ENCODE measurements around the gene ADGRB3. TPM values are rescaled to one million over a fixed set of nuclear protein-coding genes. Genes with fewer than 3 reads are reported as not detected.
"Not testable (repeated sequence)": the region's sequence is repeated elsewhere in the genome, so short reads cannot be mapped to it uniquely, and the experiment has no call there.

The ADGRB3 gene
- polyA plus RNA-seq, 3 donors: 0.04 to 0.23 (median 0.05) TPM

- H3K27me3 ChIP-seq (ENCODE audit: control insufficient read depth in 2 of 2, insufficient read depth in 2 of 2, low read length in 2 of 2); H3K4me1 Mint-ChIP-seq; H3K27me3 Mint-ChIP-seq (ENCODE audit: low read depth in 3 of 3); H3K79me2 ChIP-seq (ENCODE audit: insufficient read depth, low read length); H3K4me2 ChIP-seq (replicated peaks; ENCODE audit: extremely low read depth, low read length, poor library complexity, severe bottlenecking); H3K36me3 ChIP-seq (replicated peaks in 1 of 2; ENCODE audit: control insufficient read depth in 1 of 2, insufficient read depth in 2 of 2, low read length in 2 of 2); intact Hi-C loops (cut with micrococcal nuclease); H3K36me3 Mint-ChIP-seq; H4K20me1 ChIP-seq (ENCODE audit: insufficient read depth, low read length); H3K27ac Mint-ChIP-seq; H3K4me1 ChIP-seq (ENCODE audit: control insufficient read depth in 1 of 2, insufficient read depth in 2 of 2, low read length in 2 of 2); H3K9ac ChIP-seq (ENCODE audit: insufficient read depth, low read length, poor library complexity, severe bottlenecking); H3K4me3 Mint-ChIP-seq; DNase-seq; H3K27ac ChIP-seq (ENCODE audit: low read depth in 1 of 2, low read length in 2 of 2); H3K4me3 ChIP-seq (replicated peaks in 1 of 3; ENCODE audit: low read depth in 2 of 3, low read length in 3 of 3); H2AFZ ChIP-seq (ENCODE audit: insufficient read depth, low read depth, low read length, poor library complexity, severe bottlenecking): not testable (repeated sequence)
- H3K9me3 Mint-ChIP-seq: peaks cover 6 to 15% (median 12%) of the 10 kb centered on the region in 7 donors
- 85% methylated on average over 21 of the region's 22 CpGs for WGBS (ENCODE audit: insufficient coverage)
- H3K9me3 ChIP-seq (replicated peaks in 1 of 2; ENCODE audit: control insufficient read depth in 1 of 2, insufficient read depth in 1 of 2, low read length in 2 of 2): peaks cover 0 to 17% of the 10 kb centered on the region in 2 donors
These were observed 798.0 kb downstream of the ADGRB3 start for GRCh38 chr6:69433116-69433515.

- Histone ChIP-seq H3K9ac (ENCODE audit: insufficient read depth, low read length, poor library complexity, severe bottlenecking) (no peak overlapping the region), H3K9me3 (replicated peaks in 1 of 2; ENCODE audit: control insufficient read depth in 1 of 2, insufficient read depth in 1 of 2, low read length in 2 of 2) (peaks cover 0 to 7% of the 10 kb centered on the region in 2 donors), H3K4me2 (replicated peaks; ENCODE audit: extremely low read depth, low read length, poor library complexity, severe bottlenecking) (no peak overlapping the region), H4K20me1 (ENCODE audit: insufficient read depth, low read length) (no peaks in the 10 kb centered on the region), H3K4me3 (replicated peaks in 1 of 3; ENCODE audit: low read depth in 2 of 3, low read length in 3 of 3) (no peak overlapping the region), H3K4me1 (ENCODE audit: control insufficient read depth in 1 of 2, insufficient read depth in 2 of 2, low read length in 2 of 2) (no peaks in the 10 kb centered on the region), H3K36me3 (replicated peaks in 1 of 2; ENCODE audit: control insufficient read depth in 1 of 2, insufficient read depth in 2 of 2, low read length in 2 of 2) (no peaks in the 10 kb centered on the region), H3K79me2 (ENCODE audit: insufficient read depth, low read length) (no peaks in the 10 kb centered on the region), H2AFZ (ENCODE audit: insufficient read depth, low read depth, low read length, poor library complexity, severe bottlenecking) (no peak overlapping the region), H3K27ac (ENCODE audit: low read depth in 1 of 2, low read length in 2 of 2) (no peak overlapping the region), H3K27me3 (ENCODE audit: control insufficient read depth in 2 of 2, insufficient read depth in 2 of 2, low read length in 2 of 2) (no peaks in the 10 kb centered on the region)
- Mint-ChIP-seq H3K36me3 (no peaks in the 10 kb centered on the region), H3K9me3 (peaks cover 6 to 15% (median 8%) of the 10 kb centered on the region in 7 donors), H3K27ac (no peak overlapping the region), H3K4me3 (no peak overlapping the region), H3K4me1 (no peaks in the 10 kb centered on the region), H3K27me3 (ENCODE audit: low read depth in 3 of 3) (no peaks in the 10 kb centered on the region)
- intact Hi-C loops (cut with micrococcal nuclease): no loop called here
- no peak for TF ChIP-seq CTCF (IDR thresholded peaks at IDR 0.05)
- no CpG with 5 or more reads among the region's 2 CpGs for WGBS (ENCODE audit: insufficient coverage)
- DNase-seq: no peak
These were observed 803.0 kb downstream of the ADGRB3 start for GRCh38 chr6:69438113-69438512.

Small RNA genes lying within 50 kb of the gene (small RNA-seq; reads per million reads assigned to genes)
- not detected for gene AL606923.1 (ENCODE audit: insufficient read length, low read depth)
